Loucy (cell line): ENCODE results near the gene OR4C46.
"Not testable (repeated sequence)": the region's sequence is repeated elsewhere in the genome, so short reads cannot be mapped to it uniquely, and the experiment has no call there.

Experiments used
- EZH2phosphoT487 ChIP-seq: fragments of 200-600 bp; IDR thresholded peaks from 2 replicates; pipeline ENCODE4 v1.6.1; 2018; ENCODE audit warnings: antibody characterized with exemption, mild to moderate bottlenecking, moderate library complexity, borderline replicate concordance
- TF ChIP-seq, protein P1 (sequence below): fragments of 200-600 bp; sonication (generic); conservative IDR thresholded peaks from 2 replicates; pipeline ENCODE4 v1.5.1; 2014; ENCODE audit warnings: mild to moderate bottlenecking, antibody characterized with exemption, low read length

DNA sequence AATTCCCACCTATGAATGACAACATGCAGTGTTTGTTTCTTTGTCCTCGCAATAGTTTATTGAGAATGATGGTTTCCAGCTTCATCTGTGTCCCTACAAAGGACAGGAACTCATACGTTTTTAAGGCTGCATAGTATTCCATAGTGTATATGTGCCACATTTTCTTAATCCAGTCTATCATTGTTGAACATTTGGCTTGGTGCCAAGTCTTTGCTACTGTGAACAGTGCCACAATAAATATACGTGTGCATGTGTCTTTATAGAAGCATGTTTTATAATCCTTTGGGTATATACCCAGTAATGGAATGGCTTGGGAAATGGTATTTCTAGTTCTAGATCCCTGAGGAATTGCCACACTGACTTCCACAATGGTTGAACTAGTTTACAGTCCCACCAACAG, 42.4 kb downstream of the OR4C46 start:
- TF ChIP-seq, protein P1, sequence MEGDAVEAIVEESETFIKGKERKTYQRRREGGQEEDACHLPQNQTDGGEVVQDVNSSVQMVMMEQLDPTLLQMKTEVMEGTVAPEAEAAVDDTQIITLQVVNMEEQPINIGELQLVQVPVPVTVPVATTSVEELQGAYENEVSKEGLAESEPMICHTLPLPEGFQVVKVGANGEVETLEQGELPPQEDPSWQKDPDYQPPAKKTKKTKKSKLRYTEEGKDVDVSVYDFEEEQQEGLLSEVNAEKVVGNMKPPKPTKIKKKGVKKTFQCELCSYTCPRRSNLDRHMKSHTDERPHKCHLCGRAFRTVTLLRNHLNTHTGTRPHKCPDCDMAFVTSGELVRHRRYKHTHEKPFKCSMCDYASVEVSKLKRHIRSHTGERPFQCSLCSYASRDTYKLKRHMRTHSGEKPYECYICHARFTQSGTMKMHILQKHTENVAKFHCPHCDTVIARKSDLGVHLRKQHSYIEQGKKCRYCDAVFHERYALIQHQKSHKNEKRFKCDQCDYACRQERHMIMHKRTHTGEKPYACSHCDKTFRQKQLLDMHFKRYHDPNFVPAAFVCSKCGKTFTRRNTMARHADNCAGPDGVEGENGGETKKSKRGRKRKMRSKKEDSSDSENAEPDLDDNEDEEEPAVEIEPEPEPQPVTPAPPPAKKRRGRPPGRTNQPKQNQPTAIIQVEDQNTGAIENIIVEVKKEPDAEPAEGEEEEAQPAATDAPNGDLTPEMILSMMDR: not testable (repeated sequence)
- not testable (repeated sequence) for TF ChIP-seq EZH2phosphoT487
